Measurements from ENCODE around the gene SLC38A1.

DNA sequence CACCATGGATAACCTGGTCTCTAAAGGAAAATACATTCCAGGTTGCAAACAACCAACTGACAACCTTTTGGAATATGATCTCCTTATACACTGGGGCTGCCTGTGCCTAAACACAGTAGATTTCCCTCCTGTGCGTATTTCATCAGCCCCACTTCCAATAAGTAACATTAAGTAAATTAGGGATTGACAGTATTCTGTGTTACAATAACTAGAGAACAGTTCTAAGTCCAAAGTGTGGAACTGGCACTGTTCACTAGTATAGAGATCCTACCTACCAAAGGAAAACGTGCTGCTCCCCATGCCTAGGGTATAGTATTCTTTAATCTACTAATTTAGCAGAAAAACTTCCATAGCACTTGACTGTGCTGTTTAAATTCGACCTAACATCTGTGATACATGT lies 82.8 kb downstream of the SLC38A1 start:
- TF ChIP-seq CTCF (IDR thresholded peaks at IDR 0.05) (no peak), POLR2A (IDR thresholded peaks at IDR 0.05) (no peak)
